Cardiac fibroblast (primary cell): ENCODE results near the gene PATJ.
A peak's percentile ranks its signal among the peaks of the same experiment; 100 is the strongest.

Source experiments
- DNase-seq, 2 donors: peaks; one replicate each; pipeline versions ENCODE4 v3.0.0 to v3.0.0-alpha.2; 2010; ENCODE audit warnings: low read depth in 2 of 2
- H3K4me3 ChIP-seq, 2 donors: replicated peaks in 1 of 2; 1 replicate in 1 of 2; 2 replicates in 1 of 2; pipeline ENCODE4 v1.5.1; 2011; ENCODE audit warnings: low read depth in 2 of 2, low read length in 2 of 2, mild to moderate bottlenecking in 2 of 2, moderate library complexity in 1 of 2
- CTCF ChIP-seq: IDR thresholded peaks from one replicate; pipeline ENCODE4 v1.5.1; 2011; ENCODE audit warnings: low read depth, mild to moderate bottlenecking, low read length, inconsistent platforms

PATJ gene

GRCh38 chr1:61752921-61753389, 10.7 kb downstream of the PATJ start:
- no peak overlapping the region for H3K4me3 ChIP-seq
- TF ChIP-seq CTCF: no peak
- DNase-seq: no peak

- TF ChIP-seq CTCF: no peak
- no peak for DNase-seq
- H3K4me3 ChIP-seq: no peak overlapping the region
These were observed 11.8 kb downstream of the PATJ start for GRCh38 chr1:61753998-61754508.

GRCh38 chr1:61754545-61754944, 12.3 kb downstream of the PATJ start:
- no peak for DNase-seq
- TF ChIP-seq CTCF: no peak
- H3K4me3 ChIP-seq: no peak overlapping the region

- no peak overlapping the region for H3K4me3 ChIP-seq
- TF ChIP-seq CTCF: no peak
These were observed 14.5 kb downstream of the PATJ start for GRCh38 chr1:61756773-61757172.

GRCh38 chr1:61757950-61758349, 15.7 kb downstream of the PATJ start:
- no peak for TF ChIP-seq CTCF
- no peak overlapping the region for H3K4me3 ChIP-seq
- peak; percentile 47 to 59 for DNase-seq

More at GRCh38 chr1:61756773-61757172, 14.5 kb downstream of the PATJ start:
- no peak for DNase-seq

GRCh38 chr1:61770131-61770530, 27.9 kb downstream of the PATJ start:
- no peak for TF ChIP-seq CTCF
- no peak overlapping the region for H3K4me3 ChIP-seq
- DNase-seq: no peak

- no peak for DNase-seq
- TF ChIP-seq CTCF: no peak
- H3K4me3 ChIP-seq: no peak overlapping the region
These were observed 33.8 kb downstream of the PATJ start for GRCh38 chr1:61776091-61776490.
